Measurements from ENCODE around the gene TEX2.
"Not testable (repeated sequence)": the region's sequence is repeated elsewhere in the genome, so short reads cannot be mapped to it uniquely, and the experiment has no call there.

The TEX2 gene

DNA sequence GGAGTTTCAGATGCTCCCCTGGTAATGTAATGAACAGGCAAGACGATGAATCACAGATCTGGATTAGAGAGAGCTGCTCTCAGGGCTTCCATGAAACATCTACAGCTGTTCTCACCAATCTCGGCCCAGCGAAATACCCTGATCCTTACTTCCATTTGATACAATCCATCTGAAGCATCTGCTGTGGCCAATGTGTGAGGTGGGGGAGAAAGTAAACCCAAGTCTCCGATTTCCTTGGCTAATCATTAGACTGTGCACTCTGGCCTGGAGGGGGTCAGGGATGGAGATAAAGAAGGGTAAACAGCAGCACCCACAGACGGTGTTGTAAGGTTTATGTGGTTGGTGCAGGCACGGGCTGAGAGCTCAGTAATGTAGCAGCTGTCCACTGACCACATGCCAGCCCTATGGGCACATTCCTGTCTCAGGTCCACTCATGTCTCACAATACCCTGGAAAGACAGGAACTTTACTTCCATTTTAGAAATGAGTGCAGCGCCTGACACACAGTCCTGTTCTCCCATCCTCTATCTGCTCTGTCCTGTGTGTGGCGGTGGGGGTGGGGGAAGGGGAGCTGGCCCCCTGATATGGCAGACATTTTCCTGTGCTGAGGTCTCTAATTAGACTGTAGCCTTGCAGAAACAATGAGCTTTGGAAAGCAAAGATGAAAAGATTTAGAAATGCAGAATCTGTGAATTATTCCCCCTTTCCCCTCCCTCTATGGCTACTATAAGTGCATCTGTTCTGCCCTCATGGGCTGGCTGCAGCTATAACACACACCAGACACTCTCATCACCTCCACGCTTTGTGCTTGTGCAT lies 84.8 kb downstream of the TEX2 start:
- DNase-seq: no peak

DNA sequence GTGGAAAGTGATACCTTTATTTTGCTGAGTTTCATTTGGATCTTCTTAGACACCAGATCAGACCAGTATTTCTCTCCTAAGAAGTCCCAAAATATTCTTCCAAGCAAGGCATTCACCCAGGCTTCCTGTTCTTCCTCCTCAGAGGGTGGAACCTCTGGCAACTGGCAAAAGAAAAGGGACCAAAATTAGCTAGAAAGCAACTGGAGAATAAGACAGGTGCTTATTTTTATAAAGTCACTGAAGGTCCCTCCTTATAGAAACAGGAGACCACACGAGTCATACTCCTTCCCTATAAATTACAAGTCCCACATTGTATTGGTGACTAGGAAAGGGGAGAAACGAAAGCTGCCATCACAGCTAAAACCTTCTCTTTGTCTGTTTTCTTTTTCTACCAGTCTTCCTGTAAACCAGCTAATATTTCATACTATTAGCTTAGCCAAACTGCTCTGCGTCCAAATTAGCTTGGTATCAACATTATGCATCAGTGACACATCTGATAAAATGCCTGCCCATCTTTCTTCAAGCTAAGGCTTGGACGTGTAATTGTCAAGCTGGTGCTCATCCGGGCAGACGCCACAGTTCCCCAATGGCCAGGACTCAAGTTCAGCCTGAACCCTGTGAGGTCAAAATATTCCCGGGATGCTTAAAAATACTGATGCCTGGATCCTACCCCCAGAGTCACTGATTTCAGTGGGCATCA lies 85.6 kb downstream of the TEX2 start:
- no peak for DNase-seq

DNA sequence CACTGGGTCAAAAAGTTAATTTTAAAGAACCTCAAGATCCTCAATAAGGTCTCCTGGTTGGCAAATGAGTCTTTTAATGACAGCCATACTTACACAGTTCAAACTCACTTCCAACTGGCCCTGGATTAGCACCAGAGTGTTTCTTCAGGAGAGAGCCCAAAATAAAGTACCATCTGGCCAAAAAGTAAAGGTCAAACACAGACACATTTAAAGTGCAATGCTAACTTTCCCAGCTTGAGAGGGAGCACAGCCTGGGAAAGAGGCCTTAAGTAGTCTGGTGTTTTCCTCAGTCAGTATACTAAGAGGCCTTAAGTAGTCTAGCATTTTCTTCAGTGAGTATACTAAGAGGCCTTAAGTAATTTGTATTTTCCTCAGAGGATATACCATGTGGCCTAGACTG lies 86.5 kb downstream of the TEX2 start:
- DNase-seq: no peak

DNA sequence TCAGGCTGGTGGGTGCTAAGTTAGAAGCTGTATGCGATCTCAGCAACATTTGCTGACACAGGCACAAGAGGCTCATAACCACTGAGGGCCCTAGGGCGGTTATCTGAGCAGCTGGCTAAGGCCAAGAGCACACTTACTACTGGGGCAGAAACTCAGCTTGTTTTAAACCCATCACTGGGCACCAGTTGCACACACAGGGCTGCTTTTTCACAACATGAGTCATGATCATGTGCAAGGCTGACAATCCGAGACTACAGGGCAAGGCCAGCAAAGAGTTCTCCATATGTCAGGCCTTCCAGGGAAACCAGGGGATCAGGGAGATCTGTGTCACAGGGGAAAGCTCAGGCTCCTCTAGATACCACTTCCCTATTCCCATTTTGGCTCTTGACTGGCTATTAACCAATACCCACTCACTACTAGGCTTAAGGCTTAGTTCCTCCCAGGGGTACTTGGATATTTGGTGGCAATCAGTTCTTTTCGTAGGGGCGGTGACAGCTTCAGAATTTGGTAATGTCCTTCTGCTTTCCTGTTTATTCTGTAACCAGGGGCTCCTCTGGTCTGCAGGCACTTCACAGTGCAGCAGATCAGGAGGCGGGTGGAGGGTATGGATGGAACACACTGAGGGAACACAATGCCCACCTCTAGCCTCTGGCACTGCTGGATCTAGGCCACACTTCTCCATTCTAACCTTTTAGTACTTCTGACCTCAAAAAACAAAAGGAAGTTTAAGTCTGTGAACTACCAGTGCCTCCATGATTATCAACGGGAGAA lies 88.2 kb downstream of the TEX2 start:
- no peak for DNase-seq

DNA sequence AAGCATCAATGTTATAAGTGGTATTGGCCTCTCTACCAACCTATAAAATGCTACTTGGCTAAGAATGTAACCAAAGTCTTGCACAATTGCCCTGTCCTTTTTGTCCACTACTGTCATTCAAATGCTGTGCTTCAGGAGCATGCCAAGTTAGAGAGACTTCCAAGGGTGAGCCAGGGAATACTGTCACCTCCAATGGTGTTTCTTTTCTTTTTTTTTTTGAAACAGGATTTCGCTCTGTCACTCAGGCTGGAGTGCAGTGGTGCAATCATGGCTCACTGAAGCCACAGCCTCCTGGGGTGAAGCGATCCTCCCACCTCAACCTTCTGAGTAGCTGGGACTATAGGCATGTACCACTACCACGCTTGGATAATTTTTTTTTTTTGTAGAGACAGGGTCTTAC lies 89.4 kb downstream of the TEX2 start:
- DNase-seq: no peak

DNA sequence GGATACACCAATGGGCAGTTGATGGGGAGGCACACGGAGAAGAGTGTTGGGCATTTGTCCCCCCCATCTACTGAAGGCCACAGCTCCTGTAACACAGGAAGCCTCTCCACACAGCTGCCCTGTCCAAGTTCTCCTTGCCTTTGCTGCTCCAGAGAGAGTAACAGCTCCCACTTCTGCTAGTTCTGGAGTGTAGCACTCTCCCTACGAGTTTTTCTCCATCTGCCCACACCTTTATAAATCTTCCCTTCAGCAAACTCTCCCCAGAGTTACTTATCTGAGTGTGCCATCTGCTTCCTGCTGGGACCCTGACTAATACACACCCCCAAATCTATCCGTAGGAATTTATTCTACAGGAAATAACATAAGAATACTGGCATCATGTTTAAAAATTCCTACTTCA lies 90.5 kb downstream of the TEX2 start:
- no peak for DNase-seq

DNA sequence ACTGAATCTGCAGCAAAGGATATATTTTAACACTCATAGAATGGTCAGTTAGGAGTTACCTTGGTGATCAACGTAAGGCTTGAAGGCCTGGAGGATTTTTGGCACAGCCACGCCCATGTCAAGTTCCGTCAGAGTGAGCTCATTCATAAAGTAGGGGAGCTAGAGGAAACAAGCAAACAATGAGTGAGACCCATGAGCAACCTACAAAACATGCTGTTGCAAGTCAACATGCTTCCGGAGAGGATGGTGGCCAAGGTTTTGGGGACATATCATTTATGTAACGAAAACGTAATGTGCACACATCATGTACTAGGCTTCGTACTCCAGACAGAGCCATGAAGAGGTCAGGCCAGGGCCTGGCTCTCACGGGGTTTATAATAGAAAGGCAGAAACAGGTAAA lies 92.0 kb downstream of the TEX2 start:
- DNase-seq: no peak

DNA sequence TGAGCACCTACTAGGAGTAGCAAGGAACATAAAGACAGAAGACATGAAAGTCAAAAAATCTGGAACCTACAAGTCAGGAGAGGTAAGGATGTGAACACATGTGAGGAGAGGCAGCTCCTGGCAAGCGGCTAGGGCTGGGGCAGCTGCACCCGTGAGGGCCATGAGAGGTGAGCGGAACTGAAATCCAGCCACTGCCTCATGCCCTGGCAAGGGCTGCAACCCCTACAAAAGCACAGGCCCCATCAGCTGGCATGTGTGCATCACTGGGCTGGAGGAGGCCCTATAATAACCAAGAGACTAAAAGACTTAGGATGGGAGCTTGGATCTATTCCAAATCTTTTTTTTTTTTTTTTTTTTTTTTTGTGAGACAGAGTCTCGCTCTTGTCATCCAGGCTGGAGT lies 92.8 kb downstream of the TEX2 start:
- DNase-seq: no peak

DNA sequence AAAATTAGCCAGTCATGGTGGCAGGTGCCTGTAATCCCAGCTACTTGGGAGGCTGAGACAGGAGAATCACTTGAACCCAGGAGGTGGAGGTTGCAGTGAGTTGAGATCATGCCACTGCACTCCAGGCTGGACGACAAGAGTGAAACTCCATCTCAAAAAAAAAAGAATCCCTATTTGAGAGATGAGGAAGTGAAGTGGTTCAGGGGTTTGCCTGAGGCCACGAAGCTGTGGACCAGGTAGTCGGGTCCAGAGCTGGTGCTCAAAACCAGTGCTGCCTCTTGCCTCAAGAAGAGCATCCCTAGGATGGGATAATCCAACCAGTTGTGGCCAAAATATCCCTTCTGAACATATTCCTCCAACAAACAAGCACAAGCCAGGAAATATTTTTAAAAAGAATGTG lies 95.4 kb downstream of the TEX2 start:
- not testable (repeated sequence) for DNase-seq

DNA sequence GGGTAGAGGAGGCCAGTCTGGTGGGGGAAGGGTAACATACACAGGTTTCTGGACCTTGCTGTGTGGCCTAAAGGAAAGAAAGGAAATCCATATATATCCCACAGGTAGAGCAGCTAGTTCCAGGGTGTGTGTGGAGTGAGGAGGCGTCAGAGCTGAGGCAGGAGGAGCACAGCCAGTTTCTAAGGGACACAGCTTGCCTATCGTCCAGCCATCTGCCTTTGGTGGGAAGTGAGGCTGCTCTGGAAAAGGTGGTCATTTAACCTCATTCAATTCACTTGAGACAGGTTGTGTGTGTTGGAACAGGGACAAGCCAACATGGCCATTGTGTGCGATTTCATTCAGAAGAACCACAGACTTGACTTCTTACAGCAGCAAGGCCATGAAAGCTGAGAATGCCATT lies 96.2 kb downstream of the TEX2 start:
- DNase-seq: no peak

DNA sequence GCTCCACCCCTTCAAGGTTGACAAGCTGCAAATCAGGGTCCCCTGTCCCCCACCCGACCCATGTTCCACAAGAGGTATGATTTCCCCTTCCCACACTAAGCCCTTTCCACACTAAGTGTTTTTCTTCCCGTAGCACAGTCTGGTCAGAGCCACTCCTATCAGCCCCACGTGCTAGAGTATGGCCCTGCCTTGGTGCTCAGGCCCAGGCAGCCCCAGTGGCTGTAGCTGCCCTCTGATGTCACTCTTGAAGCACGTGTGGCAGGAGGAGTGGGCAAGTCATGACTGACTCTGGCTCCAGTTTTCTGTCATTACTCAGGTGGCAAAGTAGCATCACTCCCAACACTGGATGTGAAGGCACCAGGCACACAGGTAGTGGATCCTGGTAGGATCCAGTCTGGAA lies 97.7 kb downstream of the TEX2 start:
- DNase-seq: no peak

DNA sequence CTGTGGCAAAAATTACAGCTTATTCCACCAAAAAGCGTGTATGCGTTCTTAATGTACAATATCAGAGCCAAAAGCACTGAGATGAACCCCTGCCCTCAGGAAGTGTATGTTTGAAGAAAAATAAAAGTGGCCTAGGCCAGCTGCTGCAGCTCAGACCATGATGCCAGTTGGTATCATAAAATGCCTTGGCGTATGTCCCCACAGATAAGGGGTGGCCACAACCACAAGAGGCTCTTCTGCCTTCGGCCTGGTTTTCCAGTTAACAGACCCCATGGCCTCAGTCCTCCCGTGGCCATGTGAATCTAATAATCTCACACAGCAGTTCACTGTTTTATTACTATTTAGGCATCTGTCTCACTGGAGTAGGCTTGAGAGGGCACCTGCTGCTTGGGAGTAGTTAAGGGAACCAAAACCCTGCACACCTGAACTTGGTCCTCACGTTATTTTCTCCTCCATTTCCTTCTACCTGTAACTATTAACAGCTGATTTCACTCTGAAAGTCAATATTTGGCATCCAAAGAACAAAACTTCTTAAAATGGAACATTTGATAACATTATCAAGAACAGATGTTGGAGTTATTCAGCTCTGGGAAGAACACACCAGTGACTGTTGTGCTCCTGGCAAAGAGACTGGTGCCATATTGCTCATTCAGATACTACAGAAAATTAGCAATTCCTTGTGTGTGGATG lies 98.3 kb downstream of the TEX2 start:
- DNase-seq: no peak

DNA sequence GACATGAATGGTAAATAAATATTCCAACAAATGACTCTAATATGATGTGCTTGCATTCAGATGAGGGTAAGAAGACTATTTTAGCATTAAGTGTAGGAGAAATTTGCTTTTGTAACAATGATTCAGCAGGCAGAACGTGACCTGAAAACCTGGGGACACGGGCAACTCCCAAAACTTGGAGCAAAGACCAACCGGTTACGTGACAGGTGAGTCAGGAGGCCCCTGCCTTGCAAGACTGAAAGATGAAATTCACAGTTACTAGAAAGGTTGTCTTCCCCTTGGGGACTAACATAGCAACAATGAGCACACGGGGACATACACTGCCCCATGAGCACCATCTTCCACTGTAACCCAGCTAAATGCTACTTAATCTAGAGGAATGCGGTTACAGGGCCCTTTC lies 99.6 kb downstream of the TEX2 start:
- no peak for DNase-seq

DNA sequence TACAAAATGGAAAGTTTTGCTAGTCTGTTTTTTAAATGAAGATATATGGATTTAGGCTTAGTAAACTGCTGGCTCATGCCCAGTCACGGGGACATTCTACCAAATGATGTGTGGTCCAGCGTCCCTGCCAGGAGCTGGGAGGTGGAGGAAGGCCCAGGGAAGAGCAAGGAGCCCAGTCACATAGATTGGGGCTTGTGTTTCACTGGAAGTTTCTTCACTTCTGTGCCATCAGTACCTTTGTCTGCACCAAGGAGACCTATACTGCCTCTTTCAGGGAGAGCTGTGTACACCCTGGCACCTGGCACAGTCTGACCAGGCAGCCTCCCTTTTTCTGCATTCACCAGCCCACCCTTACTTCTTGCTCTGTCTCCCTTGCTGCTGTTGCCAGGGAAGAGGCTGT lies 100.5 kb downstream of the TEX2 start:
- no peak for DNase-seq

DNA sequence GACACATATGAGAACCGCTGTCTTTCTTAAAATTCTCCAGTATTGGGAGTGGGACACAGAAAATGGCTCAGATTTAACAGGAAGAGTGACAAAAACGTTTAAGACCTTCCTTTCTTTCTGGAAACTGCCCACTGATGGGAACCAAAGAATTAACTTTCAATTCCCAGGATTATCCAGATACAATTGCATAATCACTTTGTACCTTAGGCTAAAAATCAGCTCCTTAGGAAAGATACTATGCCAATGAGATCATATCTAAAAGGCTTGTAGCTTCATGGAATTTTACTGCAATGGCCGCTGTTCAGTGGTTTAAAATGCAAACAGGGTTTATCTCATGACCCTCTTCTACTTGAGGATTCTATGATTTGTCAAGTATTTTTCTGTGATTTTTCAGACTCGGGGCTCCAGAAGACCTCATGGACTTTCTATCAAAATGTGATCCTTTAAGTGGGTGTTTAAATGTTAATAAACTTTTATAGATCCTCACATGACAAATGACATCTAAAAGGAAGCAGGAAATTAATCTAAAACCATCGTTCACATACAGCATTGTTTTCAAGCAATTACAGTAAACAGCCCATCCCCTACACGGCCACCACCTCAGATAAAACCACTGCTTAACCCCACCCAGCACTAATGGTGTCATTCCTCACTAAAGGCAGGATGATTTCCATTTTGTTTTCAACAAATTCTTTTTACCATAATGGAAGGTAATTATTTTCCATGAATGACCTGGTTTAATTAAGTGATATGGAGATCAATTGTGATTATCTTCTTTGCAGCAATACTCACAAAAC lies 101.5 kb downstream of the TEX2 start:
- no peak for DNase-seq

DNA sequence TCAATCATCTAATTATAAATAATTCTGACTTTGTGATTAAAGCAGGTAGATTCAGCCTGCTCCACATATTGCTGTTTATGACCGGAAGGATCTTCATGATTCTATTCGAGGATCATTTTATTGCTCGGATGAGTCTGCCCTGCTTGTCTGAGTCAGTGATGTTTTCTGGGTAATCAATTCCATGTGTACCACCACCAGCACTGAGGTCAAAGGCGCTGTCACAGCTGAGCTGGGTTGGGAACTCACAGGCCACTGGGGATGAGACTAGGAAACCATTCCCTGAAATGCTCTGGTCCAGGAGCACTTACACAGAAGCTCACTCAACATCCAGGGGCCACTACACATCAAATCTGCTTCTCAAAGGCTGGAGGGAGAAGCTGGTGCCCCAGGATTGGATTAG lies 102.7 kb downstream of the TEX2 start:
- no peak for DNase-seq

DNA sequence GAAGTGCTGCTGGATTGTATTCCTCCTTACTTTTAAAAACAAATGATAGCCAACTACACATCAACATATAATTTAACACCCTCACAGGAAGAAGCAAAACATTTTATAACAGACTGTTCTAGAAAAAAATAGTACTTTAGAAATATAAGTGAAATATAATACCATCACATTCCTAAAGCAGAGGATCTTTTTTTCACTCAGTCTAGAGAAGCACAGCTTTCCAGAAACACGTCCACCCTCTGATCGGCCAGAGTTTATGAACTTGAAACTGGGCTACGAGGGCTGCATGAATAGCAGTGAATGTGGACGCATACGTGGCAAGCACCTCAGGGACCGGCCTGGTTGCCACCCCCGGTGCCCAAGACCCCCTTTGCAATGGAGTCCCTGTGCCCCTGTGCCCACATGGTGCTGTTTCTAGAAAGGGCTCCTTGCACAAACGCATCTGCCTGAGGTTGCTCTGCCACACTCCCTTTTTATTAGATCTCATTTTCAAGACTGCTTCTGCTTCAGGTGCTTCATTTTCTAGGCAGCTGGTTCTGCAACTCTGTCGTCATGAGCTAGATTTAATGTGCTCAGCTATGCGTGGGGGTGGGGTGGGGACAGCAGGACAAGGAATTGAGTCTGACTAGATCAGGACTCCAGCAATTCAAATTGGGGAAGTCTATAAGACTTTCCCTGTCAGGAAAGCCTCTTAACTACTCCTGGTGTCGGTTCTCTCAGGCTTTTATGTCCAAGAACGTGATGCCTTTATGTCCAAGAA lies 104.0 kb downstream of the TEX2 start:
- DNase-seq: no peak

DNA sequence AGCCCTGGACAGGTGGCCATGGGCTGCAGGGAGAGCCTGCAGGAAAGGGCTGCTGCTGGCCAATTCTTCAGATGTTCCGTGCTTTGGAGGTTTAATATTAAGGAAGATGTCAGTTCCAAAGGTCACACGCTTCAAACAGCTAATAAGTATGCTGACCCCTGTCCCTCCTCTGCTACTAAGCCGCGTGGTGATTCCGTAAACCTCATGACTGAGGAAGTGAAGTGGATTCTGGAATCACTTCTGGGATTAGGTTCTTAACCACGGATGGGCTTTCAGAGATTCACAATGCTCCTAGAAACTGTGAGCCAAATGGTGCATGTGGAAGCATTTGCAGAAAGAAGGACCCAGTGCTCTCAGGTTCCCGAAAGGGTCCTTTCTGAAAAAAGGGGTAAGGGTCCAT lies 104.7 kb downstream of the TEX2 start:
- DNase-seq: no peak

DNA sequence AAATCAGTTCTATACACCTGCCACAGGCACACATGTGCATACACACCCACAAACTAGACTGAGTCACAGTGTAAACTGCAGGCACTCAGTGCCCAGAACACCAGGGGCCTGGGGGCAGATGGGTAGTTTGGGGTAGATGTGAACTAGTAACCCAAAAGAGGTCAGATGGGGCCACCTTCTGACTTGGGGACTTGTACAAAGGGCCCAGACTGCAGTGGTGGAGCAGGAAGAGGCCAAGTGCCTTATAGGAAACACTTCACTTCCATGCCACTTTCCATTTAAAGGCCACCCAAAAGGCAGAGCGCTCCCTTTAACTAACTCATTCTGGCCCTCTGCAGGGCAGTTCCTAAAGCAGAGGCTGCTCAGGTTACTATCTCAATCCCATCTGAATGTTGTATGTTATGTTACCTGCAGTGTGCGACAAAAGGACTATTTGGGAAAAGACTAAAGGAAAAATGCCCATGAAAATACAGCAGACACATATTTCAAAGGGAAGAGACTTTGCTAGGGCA lies 105.3 kb downstream of the TEX2 start:
- no peak for DNase-seq

DNA sequence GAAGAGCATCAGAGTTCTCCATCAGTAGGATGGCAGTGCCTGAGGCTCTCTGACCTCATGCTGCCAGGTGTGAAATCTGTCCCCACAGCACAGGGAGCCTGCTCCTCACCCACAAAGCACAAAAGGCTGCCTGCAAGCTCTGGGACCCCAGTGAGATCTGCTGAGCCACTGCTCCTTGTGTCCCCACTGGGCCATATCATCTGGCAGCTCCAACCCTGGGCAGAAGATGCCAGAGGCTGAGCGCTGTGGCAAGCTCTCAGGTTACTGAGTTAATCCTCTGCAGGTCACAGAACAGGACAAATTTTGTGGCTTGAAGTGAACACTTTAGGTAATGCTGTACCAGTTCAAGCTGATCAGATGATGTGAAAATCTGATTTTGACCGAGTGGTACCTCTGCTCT lies 106.4 kb downstream of the TEX2 start:
- no peak for DNase-seq

DNA sequence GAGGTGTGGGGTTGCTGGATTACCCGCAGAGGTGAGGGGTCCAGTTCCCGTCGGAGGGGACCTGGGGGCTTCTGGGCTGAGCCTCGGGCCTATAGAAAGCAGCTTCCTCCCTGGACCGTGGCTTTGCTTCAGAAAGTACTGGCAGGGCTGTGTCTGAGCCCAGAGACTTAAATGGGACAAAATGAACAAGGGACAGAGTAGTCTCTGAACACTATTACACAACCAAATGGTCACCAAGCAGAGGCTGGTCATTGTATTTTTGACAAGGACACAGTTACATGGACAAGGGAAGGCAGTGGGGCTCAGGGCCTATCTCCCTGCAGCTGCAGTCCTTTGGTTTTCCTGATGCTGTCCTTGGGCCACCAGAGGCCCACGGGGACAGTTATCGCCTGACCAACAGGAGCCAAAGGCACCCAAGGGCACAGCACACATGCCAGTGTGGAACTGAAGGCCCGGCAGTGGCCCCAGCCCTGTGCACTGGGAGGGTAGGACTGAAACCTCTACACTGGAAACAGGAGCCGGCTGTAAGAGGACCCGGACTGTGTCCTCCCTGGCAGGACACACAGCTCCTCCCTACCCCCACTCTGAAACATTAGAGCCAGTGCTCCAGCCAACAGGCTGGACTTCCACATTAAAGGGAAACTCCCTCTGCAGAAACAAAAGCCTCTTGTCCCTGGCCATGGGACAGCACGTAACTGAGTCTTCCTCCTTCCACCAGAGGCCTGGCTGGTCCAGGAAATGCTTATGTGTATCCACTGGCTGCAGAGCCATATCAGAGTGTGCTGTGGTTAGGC lies 107.1 kb downstream of the TEX2 start:
- DNase-seq: no peak

Data from stimulated activated naive CD4-positive, alpha-beta T cell (primary cell).